GM12872 (cell line): ENCODE data around the gene TNFRSF9.
A peak's percentile ranks its signal among the peaks of the same experiment; 100 is the strongest.

Source experiments
- CTCF ChIP-seq: IDR thresholded peaks from 3 replicates; pipeline ENCODE4 v1.5.1; 2011; ENCODE audit warnings: low read depth, mild to moderate bottlenecking, low read length, moderate library complexity; ENCODE audit not compliant: insufficient read depth

The TNFRSF9 gene

DNA sequence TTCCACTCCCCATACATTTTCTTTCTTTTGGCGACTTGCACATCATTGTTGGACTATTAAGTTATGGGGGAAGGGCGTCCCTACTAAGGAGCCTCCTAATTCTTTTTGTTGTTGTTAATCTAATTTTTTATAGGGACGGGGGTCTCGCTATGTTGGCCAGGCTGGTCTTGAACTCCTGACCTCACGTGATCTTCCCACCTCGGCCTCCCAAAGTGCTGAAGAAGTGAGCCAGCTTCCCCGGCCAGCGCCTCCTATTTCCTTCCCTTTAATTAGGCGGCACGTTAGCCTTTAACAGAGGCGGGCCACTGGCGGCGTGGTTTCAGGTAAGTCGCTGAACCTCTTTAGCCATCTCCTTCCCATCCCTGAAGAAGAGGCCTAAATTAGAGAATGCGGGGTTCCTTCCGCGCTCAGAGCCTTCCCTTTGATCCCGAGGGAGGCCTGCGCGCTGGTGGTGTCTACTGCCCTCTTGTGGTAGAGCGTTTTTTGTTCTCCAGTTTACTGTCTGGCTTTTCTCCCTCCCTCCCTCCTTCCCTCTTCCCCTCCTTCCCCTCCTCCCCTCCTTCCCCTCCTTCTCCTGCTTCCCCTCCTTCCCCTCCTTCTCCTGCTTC is 38.1 kb downstream of the TNFRSF9 start:
- TF ChIP-seq CTCF = peak; percentile 89

DNA sequence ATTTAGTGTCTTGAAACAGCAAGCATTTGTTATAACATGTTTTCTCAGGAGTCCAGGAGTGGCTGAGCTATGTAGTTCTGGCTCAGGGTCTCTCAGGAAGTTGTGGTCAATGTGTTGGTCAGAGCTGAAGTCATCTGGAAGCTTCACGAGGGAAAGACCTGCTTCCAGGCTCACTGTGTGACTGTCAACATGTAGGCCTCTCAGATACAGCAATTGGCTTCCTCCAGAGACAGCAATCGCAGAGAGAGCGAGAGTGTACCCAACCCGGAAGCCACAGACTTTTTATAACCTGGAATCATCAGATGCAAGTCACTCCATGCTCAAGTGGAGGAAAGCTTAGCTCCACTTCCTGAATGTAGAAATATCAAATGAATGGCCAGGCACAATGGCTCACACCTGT is 40.9 kb downstream of the TNFRSF9 start:
- no peak for TF ChIP-seq CTCF

GRCh38 chr1:7898962-7899361 is 41.7 kb downstream of the TNFRSF9 start:
- no peak for TF ChIP-seq CTCF

GRCh38 chr1:7896994-7897393 is 43.6 kb downstream of the TNFRSF9 start:
- no peak for TF ChIP-seq CTCF

GRCh38 chr1:7893529-7894180 is 47.0 kb downstream of the TNFRSF9 start:
- TF ChIP-seq CTCF = no peak

GRCh38 chr1:7891804-7892203 is 48.8 kb downstream of the TNFRSF9 start:
- TF ChIP-seq CTCF = no peak

DNA sequence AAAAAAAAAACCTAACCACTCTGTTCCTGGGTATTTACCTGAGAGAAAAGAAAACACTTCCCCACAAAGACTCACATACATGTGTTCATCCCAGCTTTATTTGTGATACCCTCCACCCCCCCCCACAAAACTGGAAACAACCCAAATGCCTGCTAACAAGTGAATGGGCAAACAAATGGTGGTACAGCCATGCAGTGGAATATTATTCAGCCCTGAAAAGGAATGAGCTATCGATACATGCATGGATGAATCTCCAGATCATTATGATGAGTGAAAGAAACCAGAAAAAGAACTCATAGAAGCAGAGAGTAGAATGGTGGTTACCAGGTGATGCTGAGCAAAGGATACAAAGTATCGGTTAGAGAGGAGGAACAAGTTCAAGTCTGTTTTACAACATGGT is 49.8 kb downstream of the TNFRSF9 start:
- TF ChIP-seq CTCF = no peak
